WI38 (cell line): Measurements from ENCODE around the gene HSCB.
"Not testable (repeated sequence)": the region's sequence is repeated elsewhere in the genome, so short reads cannot be mapped to it uniquely, and the experiment has no call there.

Source experiments
- H3K4me3 ChIP-seq: 2 replicates; pipeline ENCODE4 v1.5.1; 2011; ENCODE audit warnings: low read depth, mild to moderate bottlenecking, control low read depth, low read length
- CTCF ChIP-seq: IDR thresholded peaks from 2 replicates; pipeline ENCODE4 v1.5.1; 2012; ENCODE audit warnings: low read depth, mild to moderate bottlenecking, control low read depth, low read length

The HSCB gene

GRCh38 chr22:28800308-28801041 lies 58.6 kb downstream of the HSCB start, which contains the start of gene XBP1:
Gene XBP1, minus strand, starts transcription at chr22:28800569.
- peak within 1 kb of the TSS; percentile 98 for H3K4me3 ChIP-seq
- TF ChIP-seq CTCF: no peak

GRCh38 chr22:28801845-28802594 lies 60.2 kb downstream of the HSCB start:
- no peak overlapping the region for H3K4me3 ChIP-seq

GRCh38 chr22:28802595-28803123 lies 60.8 kb downstream of the HSCB start:
- TF ChIP-seq CTCF: no peak
- no peak overlapping the region for H3K4me3 ChIP-seq

More at GRCh38 chr22:28801845-28802594, 60.2 kb downstream of the HSCB start:
- TF ChIP-seq CTCF: no peak

GRCh38 chr22:28805426-28805825 lies 63.6 kb downstream of the HSCB start:
- not testable (repeated sequence) for H3K4me3 ChIP-seq
